Neural cell (in vitro differentiated cells): ENCODE measurements around the gene TBX4. TPM values are rescaled to one million over a fixed set of nuclear protein-coding genes. Genes with fewer than 3 reads are reported as not detected.

ENCODE experiments used
- H2AFZ ChIP-seq: fragments of 200-600, 300-800 bp; sonication (generic), shearing (Covaris generic); 2 replicates; pipeline ENCODE4 v1.6.0; 2014; ENCODE audit warnings: low read depth, mild to moderate bottlenecking, antibody characterized with exemption, low read length, moderate library complexity
- H3F3A ChIP-seq: fragments of 200-600 bp; shearing (Covaris generic); 2 replicates; pipeline ENCODE4 v1.6.1; 2016; ENCODE audit warnings: mild to moderate bottlenecking, moderate library complexity, mixed read lengths, antibody characterized with exemption, low read length; ENCODE audit not compliant: insufficient read depth, poor library complexity, severe bottlenecking
- H3K27ac ChIP-seq: fragments of 200-600, 300-800 bp; sonication (generic), shearing (Covaris generic); 2 replicates; pipeline ENCODE4 v1.5.1; 2014; ENCODE audit warnings: mild to moderate bottlenecking, low read length, moderate library complexity
- H3K27me3 ChIP-seq: fragments of 300-800, 200-600 bp; sonication (generic), shearing (Covaris generic); 2 replicates; pipeline ENCODE4 v1.6.0; 2014; ENCODE audit warnings: mild to moderate bottlenecking, low read depth, low read length, moderate library complexity; ENCODE audit not compliant: insufficient read depth
- H3K36me3 ChIP-seq: fragments of 300-800, 200-600 bp; sonication (generic), shearing (Covaris generic); 2 replicates; pipeline ENCODE4 v1.5.1; 2014; ENCODE audit warnings: mild to moderate bottlenecking, antibody characterized with exemption, low read length, moderate library complexity; ENCODE audit not compliant: insufficient read depth
- H3K4me2 ChIP-seq: fragments of 300-800, 200-600 bp; sonication (generic), shearing (Covaris generic); 2 replicates; pipeline ENCODE4 v1.6.0; 2014; ENCODE audit warnings: mild to moderate bottlenecking, low read length
- H3K4me3 ChIP-seq: fragments of 300-800, 200-600 bp; sonication (generic), shearing (Covaris generic); 2 replicates; pipeline ENCODE4 v1.5.1; 2014; ENCODE audit warnings: mild to moderate bottlenecking, low read length, moderate library complexity
- H3K79me2 ChIP-seq: fragments of 200-600 bp; shearing (Covaris generic); replicated peaks from 2 replicates; pipeline ENCODE4 v1.6.0; 2014; ENCODE audit warnings: mild to moderate bottlenecking, low read length, moderate library complexity; ENCODE audit not compliant: insufficient read depth
- H3K9ac ChIP-seq: fragments of 300-800, 200-600 bp; sonication (generic), shearing (Covaris generic); 2 replicates; pipeline ENCODE4 v1.6.1; 2016; ENCODE audit warnings: mild to moderate bottlenecking, low read length, mixed read lengths
- H3K9me2 ChIP-seq: fragments of 200-600 bp; shearing (Covaris generic); 2 replicates; pipeline ENCODE4 v1.6.1; 2016; ENCODE audit warnings: mild to moderate bottlenecking, low read length, mixed read lengths; ENCODE audit not compliant: insufficient read depth
- H3K9me3 ChIP-seq: fragments of 200-600, 300-800 bp; sonication (generic), shearing (Covaris generic); 2 replicates; pipeline ENCODE4 v1.6.1; 2016; ENCODE audit warnings: mild to moderate bottlenecking, mixed run types, low read length, moderate library complexity, mixed read lengths
- H4K20me1 ChIP-seq: fragments of 200-600 bp; shearing (Covaris generic); 2 replicates; pipeline ENCODE4 v1.6.1; 2016; ENCODE audit warnings: mild to moderate bottlenecking, mixed run types; ENCODE audit not compliant: insufficient read depth
- CTCF ChIP-seq: fragments of 450-650 bp; IDR thresholded peaks from 2 replicates; pipeline ENCODE4 v1.5.1; 2014; ENCODE audit warnings: antibody characterized with exemption, mild to moderate bottlenecking, moderate library complexity; ENCODE audit not compliant: poor library complexity, severe bottlenecking
- EP300 ChIP-seq: fragments of 450-650 bp; conservative IDR thresholded peaks from 2 replicates; pipeline ENCODE4 v1.6.1; 2014; ENCODE audit warnings: antibody characterized with exemption, mild to moderate bottlenecking, moderate library complexity; ENCODE audit not compliant: poor library complexity, severe bottlenecking
- EZH2 ChIP-seq: fragments of 200-600, 300-800 bp; shearing (Covaris generic), sonication (generic); IDR thresholded peaks from 2 replicates; pipeline ENCODE4 v1.6.1; 2014; ENCODE audit warnings: antibody characterized with exemption, low read length, borderline replicate concordance, mild to moderate bottlenecking; ENCODE audit not compliant: insufficient read depth, poor library complexity, severe bottlenecking
- MXI1 ChIP-seq: fragments of 450-650 bp; conservative IDR thresholded peaks from 2 replicates; pipeline ENCODE4 v1.6.1; 2014; ENCODE audit warnings: antibody characterized with exemption, mild to moderate bottlenecking; ENCODE audit not compliant: poor library complexity, severe bottlenecking
- POLR2AphosphoS5 ChIP-seq: IDR thresholded peaks from 2 replicates; pipeline ENCODE4 v1.6.1; 2012
- RAD21 ChIP-seq: fragments of 450-650 bp; conservative IDR thresholded peaks from 2 replicates; pipeline ENCODE4 v1.6.1; 2014; ENCODE audit warnings: antibody characterized with exemption, mild to moderate bottlenecking, moderate library complexity
- SMC3 ChIP-seq: fragments of 450-650 bp; conservative IDR thresholded peaks from 2 replicates; pipeline ENCODE4 v1.6.1; 2014; ENCODE audit warnings: antibody characterized with exemption, mild to moderate bottlenecking, moderate library complexity; ENCODE audit not compliant: poor library complexity
- TAF1 ChIP-seq: IDR thresholded peaks from 2 replicates; pipeline ENCODE4 v1.6.1; 2012; ENCODE audit warnings: low read depth
- polyA plus RNA-seq: library from polyadenylated mRNA; depleted of rRNA; stranded (reverse); fragments of >200 nt; gene quantifications from 2 replicates; pipeline ENCODE4 v1.2.3, GENCODE V29; 2014
- TF ChIP-seq, protein P1 (sequence below): IDR thresholded peaks from 2 replicates; pipeline ENCODE4 v1.6.1; 2012; ENCODE audit warnings: borderline replicate concordance

Gene TBX4
- polyA plus RNA-seq, 1 donor from 2014 or later = not detected

DNA sequence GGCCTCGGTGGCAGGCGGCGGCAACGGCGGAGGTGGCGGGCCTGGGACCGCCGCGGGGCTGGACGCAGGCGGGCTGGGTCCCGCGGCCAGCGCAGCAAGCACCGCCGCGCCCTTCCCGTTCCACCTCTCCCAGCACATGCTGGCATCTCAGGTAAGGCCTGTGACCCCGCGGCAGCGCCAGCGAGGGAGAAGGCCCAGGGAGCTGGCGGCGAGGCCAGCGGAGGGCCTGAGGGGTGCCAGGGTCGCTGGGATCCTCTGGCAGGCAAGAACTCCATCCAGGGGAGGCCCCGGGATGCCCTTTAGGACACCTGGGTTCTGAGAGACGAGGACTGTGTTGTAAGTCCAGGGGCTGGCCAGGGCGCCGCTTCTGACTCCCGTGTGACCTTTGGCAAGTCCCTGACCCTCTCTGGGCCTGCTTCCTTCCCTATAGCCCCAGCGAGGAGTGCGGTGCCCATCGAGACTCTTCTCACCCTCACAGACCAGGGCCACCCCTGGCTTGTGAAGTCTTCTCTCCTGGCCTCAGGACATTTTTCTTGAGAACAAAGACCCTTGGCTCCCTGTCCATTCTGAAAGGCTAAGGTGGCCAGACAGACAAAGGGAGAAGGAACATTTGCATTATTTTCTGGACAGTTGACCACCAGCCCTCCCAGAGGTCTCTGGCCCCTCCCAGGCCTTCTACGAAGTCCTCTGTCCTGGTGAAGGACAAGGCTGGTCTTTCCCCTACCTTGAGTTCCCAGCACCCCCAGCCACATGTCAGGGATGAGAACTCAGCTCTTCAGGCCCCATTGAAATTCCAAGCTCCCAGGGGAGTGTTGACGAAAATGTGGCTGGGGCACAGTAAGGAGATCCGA, 46.3 kb upstream of the TBX4 start:
- Histone ChIP-seq H3K9me3 (no peaks in the 10 kb centered on the region), H3K79me2 (no peaks in the 10 kb centered on the region), H3K27ac (no peak overlapping the region), H3K9me2 (no peaks in the 10 kb centered on the region), H4K20me1 (no peaks in the 10 kb centered on the region), H2AFZ (no peak overlapping the region), H3F3A (no peaks in the 10 kb centered on the region), H3K27me3 (peaks cover 99% of the 10 kb centered on the region), H3K36me3 (no peaks in the 10 kb centered on the region), H3K9ac (no peak overlapping the region), H3K4me2 (no peak overlapping the region), H3K4me3 (no peak overlapping the region)
- TF ChIP-seq EZH2 (no peak), POLR2AphosphoS5 (no peak), MXI1 (no peak), EP300 (no peak), TAF1 (no peak)

DNA sequence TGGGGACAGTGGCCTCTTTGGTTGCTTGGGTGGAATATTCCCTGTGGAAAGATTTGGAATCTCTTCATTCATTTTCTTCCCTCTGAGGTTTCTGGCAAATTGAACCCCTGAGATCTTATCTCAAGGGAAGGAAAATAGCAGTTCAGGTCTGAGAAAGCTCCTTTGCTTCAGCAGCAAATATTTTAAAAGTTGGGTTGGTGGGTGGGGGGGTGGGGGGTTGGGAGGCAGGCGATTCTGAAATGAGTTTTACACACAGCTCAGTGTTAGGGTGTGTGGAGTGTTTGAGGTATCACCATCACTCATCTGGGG, 45.7 kb upstream of the TBX4 start:
- H3K4me3 ChIP-seq = no peak overlapping the region
- no peaks in the 10 kb centered on the region for H4K20me1 ChIP-seq
- H3K4me2 ChIP-seq = no peak overlapping the region
- H3K79me2 ChIP-seq = no peaks in the 10 kb centered on the region
- peaks cover 99% of the 10 kb centered on the region for H3K27me3 ChIP-seq
- TF ChIP-seq, protein P1, sequence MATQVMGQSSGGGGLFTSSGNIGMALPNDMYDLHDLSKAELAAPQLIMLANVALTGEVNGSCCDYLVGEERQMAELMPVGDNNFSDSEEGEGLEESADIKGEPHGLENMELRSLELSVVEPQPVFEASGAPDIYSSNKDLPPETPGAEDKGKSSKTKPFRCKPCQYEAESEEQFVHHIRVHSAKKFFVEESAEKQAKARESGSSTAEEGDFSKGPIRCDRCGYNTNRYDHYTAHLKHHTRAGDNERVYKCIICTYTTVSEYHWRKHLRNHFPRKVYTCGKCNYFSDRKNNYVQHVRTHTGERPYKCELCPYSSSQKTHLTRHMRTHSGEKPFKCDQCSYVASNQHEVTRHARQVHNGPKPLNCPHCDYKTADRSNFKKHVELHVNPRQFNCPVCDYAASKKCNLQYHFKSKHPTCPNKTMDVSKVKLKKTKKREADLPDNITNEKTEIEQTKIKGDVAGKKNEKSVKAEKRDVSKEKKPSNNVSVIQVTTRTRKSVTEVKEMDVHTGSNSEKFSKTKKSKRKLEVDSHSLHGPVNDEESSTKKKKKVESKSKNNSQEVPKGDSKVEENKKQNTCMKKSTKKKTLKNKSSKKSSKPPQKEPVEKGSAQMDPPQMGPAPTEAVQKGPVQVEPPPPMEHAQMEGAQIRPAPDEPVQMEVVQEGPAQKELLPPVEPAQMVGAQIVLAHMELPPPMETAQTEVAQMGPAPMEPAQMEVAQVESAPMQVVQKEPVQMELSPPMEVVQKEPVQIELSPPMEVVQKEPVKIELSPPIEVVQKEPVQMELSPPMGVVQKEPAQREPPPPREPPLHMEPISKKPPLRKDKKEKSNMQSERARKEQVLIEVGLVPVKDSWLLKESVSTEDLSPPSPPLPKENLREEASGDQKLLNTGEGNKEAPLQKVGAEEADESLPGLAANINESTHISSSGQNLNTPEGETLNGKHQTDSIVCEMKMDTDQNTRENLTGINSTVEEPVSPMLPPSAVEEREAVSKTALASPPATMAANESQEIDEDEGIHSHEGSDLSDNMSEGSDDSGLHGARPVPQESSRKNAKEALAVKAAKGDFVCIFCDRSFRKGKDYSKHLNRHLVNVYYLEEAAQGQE = no peak
- no peak for TF ChIP-seq CTCF
- no peak for TF ChIP-seq TAF1
- TF ChIP-seq EZH2 = no peak
- no peak for TF ChIP-seq SMC3
- no peak for TF ChIP-seq EP300
- no peak for TF ChIP-seq RAD21
- no peak for TF ChIP-seq POLR2AphosphoS5
- no peak for TF ChIP-seq MXI1
- no peak overlapping the region for H3K9ac ChIP-seq
- no peaks in the 10 kb centered on the region for H3K36me3 ChIP-seq
- H2AFZ ChIP-seq = no peak overlapping the region
- no peaks in the 10 kb centered on the region for H3K9me2 ChIP-seq
- no peak overlapping the region for H3K27ac ChIP-seq
- no peaks in the 10 kb centered on the region for H3F3A ChIP-seq
- H3K9me3 ChIP-seq = no peaks in the 10 kb centered on the region
